ENCODE results near the gene HNRNPUL2. TPM values are rescaled to one million over a fixed set of nuclear protein-coding genes. Genes with fewer than 3 reads are reported as not detected.

HNRNPUL2 gene
- total and polyA plus RNA-seq, 2 donors from 2014 or later = 37.1 to 49.0 TPM

- no peak overlapping the region for H3K27ac ChIP-seq (ENCODE audit: low read depth in 2 of 2, low read length in 2 of 2)
- no peak for FAIRE-seq
- peaks cover 0 to 5% (median 2%) of the 10 kb centered on the region in 3 donors for H3K36me3 ChIP-seq (ENCODE audit: control insufficient read depth in 2 of 3, insufficient read depth in 3 of 3, low read length in 3 of 3)
- intact Hi-C loops (cut with DNase I) = no loop called here
- H3K4me3 ChIP-seq (ENCODE audit: low read length in 3 of 3) = peak overlapping the region in 1 of 3 donors; percentile 98
- H3K9ac ChIP-seq (ENCODE audit: low read length in 3 of 3) = peak overlapping the region in 1 of 3 donors; percentile 10
- no peak for TF ChIP-seq CTCF (IDR thresholded peaks at IDR 0.05; ENCODE audit: borderline replicate concordance, extremely low read depth, insufficient read depth)
- no peak for DNase-seq
- no peaks in the 10 kb centered on the region for H3K9me3 ChIP-seq (ENCODE audit: control insufficient read depth in 2 of 3, insufficient read depth in 1 of 3, low read length in 3 of 3)
- peaks cover 0 to 14% (median 5%) of the 10 kb centered on the region in 3 donors for H3K4me1 ChIP-seq (ENCODE audit: control insufficient read depth in 2 of 3, insufficient read depth in 2 of 3, low read depth in 1 of 3, low read length in 3 of 3)
- no peaks in the 10 kb centered on the region for H3K27me3 ChIP-seq (ENCODE audit: control insufficient read depth, insufficient read depth, low read length)
These were observed 54.1 kb downstream of the HNRNPUL2 start for GRCh38 chr11:62673196-62673525.

GRCh38 chr11:62671608-62672389 lies 55.5 kb downstream of the HNRNPUL2 start, which contains the start of the genes LBHD1 and UQCC3:
Gene LBHD1 (minus strand): TSS chr11:62672267. CDS start chr11:62670031, 2,236 bp downstream.
Gene UQCC3 (plus strand): TSS chr11:62671673. CDS start chr11:62671746, 73 bp downstream.
- FAIRE-seq = no peak
- intact Hi-C loops (cut with DNase I) = no loop called here
- peaks cover 0 to 12% (median 11%) of the 10 kb centered on the region in 3 donors for H3K4me1 ChIP-seq (ENCODE audit: control insufficient read depth in 2 of 3, insufficient read depth in 2 of 3, low read depth in 1 of 3, low read length in 3 of 3)

GRCh38 chr11:62671236-62671607 lies 56.0 kb downstream of the HNRNPUL2 start:
- Histone ChIP-seq H3K9ac (ENCODE audit: low read length in 3 of 3) (peak overlapping the region; percentile 17 to 94 (median 73)), H3K9me3 (ENCODE audit: control insufficient read depth in 2 of 3, insufficient read depth in 1 of 3, low read length in 3 of 3) (no peaks in the 10 kb centered on the region), H3K27ac (ENCODE audit: low read depth in 2 of 2, low read length in 2 of 2) (peak overlapping the region; percentile 59 to 88), H3K4me1 (ENCODE audit: control insufficient read depth in 2 of 3, insufficient read depth in 2 of 3, low read depth in 1 of 3, low read length in 3 of 3) (peaks cover 2 to 18% (median 16%) of the 10 kb centered on the region in 3 donors), H3K27me3 (ENCODE audit: control insufficient read depth, insufficient read depth, low read length) (no peaks in the 10 kb centered on the region), H3K36me3 (ENCODE audit: control insufficient read depth in 2 of 3, insufficient read depth in 3 of 3, low read length in 3 of 3) (peaks cover 0 to 2% (median 0%) of the 10 kb centered on the region in 3 donors), H3K4me3 (ENCODE audit: low read length in 3 of 3) (peak overlapping the region; percentile 92 to 98 (median 94))
- DNase-seq (no peak), FAIRE-seq (no peak)
- no peak for TF ChIP-seq CTCF (IDR thresholded peaks at IDR 0.05; ENCODE audit: borderline replicate concordance, extremely low read depth, insufficient read depth)
- intact Hi-C loops (cut with DNase I) = no loop called here

More at GRCh38 chr11:62671608-62672389, 55.5 kb downstream of the HNRNPUL2 start, which contains the start of the genes LBHD1 and UQCC3:
- peak; percentile 85 to 94 (median 91) for DNase-seq
- H3K27ac ChIP-seq (ENCODE audit: low read depth in 2 of 2, low read length in 2 of 2) = peak within 1 kb of the TSS; percentile 59 to 88
- no peaks in the 10 kb centered on the region for H3K27me3 ChIP-seq (ENCODE audit: control insufficient read depth, insufficient read depth, low read length)
- no peaks in the 10 kb centered on the region for H3K9me3 ChIP-seq (ENCODE audit: control insufficient read depth in 2 of 3, insufficient read depth in 1 of 3, low read length in 3 of 3)
- peaks cover 0 to 2% (median 0%) of the 10 kb centered on the region in 3 donors for H3K36me3 ChIP-seq (ENCODE audit: control insufficient read depth in 2 of 3, insufficient read depth in 3 of 3, low read length in 3 of 3)
- peak within 1 kb of the TSS; percentile 43 to 94 (median 73) for H3K9ac ChIP-seq (ENCODE audit: low read length in 3 of 3)
- peak within 1 kb of the TSS; percentile 92 to 98 (median 94) for H3K4me3 ChIP-seq (ENCODE audit: low read length in 3 of 3)
- TF ChIP-seq CTCF (IDR thresholded peaks at IDR 0.05; ENCODE audit: borderline replicate concordance, extremely low read depth, insufficient read depth) = no peak
